WTC11 (cell line): Measurements from ENCODE around the gene CLHC1. TPM values are rescaled to one million over a fixed set of nuclear protein-coding genes. Genes with fewer than 3 reads are reported as not detected.

Experiments
- ARID4B ChIP-seq: sonication (generic); formaldehyde crosslinking; IDR thresholded peaks from 2 replicates; pipeline ENCODE4 v1.8.0; 2023; ENCODE audit warnings: missing genetic modification reagents, mild to moderate bottlenecking, borderline replicate concordance
- CREM ChIP-seq: sonication (generic); formaldehyde crosslinking; IDR thresholded peaks from 2 replicates; pipeline ENCODE4 v1.8.1; 2022; ENCODE audit warnings: mild to moderate bottlenecking, missing genetic modification reagents, moderate library complexity
- EMX1 ChIP-seq: fragments of 250-450 bp; sonication (Bioruptor Pico); IDR thresholded peaks from 2 replicates; pipeline ENCODE4 v1.8.0; 2021; ENCODE audit warnings: mild to moderate bottlenecking
- FOXJ3 ChIP-seq: sonication (generic); formaldehyde crosslinking; IDR thresholded peaks from 2 replicates; pipeline ENCODE4 v1.9.0; 2021; ENCODE audit warnings: missing genetic modification reagents, mild to moderate bottlenecking, borderline replicate concordance
- IRF2 ChIP-seq: sonication (generic); formaldehyde crosslinking; IDR thresholded peaks from 2 replicates; pipeline ENCODE4 v1.8.0; 2022; ENCODE audit warnings: low read depth, missing genetic modification reagents, borderline replicate concordance
- NFATC4 ChIP-seq: fragments of 250-450 bp; sonication (Bioruptor Pico); IDR thresholded peaks from 2 replicates; pipeline ENCODE4 v1.9.0; 2021; ENCODE audit warnings: mild to moderate bottlenecking
- NFE2L1 ChIP-seq: sonication (generic); formaldehyde crosslinking; IDR thresholded peaks from 2 replicates; pipeline ENCODE4 v1.8.1; 2023; ENCODE audit warnings: missing genetic modification reagents
- OVOL2 ChIP-seq: fragments of 250-450 bp; sonication (Bioruptor Pico); IDR thresholded peaks from 2 replicates; pipeline ENCODE4 v1.9.0; 2021; ENCODE audit warnings: mild to moderate bottlenecking, borderline replicate concordance
- PRRX2 ChIP-seq: fragments of 250-450 bp; sonication (Bioruptor Pico); IDR thresholded peaks from 2 replicates; pipeline ENCODE4 v1.8.0; 2021; ENCODE audit warnings: mild to moderate bottlenecking
- SMAD4 ChIP-seq: sonication (generic); formaldehyde crosslinking; IDR thresholded peaks from 2 replicates; pipeline ENCODE4 v1.8.0; 2022; ENCODE audit warnings: mild to moderate bottlenecking, missing genetic modification reagents
- STAT6 ChIP-seq: sonication (generic); formaldehyde crosslinking; conservative IDR thresholded peaks from 2 replicates; pipeline ENCODE4 v1.8.1; 2023; ENCODE audit warnings: mild to moderate bottlenecking, low read depth, missing genetic modification reagents, moderate library complexity
- TCF7 ChIP-seq: sonication (generic); formaldehyde crosslinking; IDR thresholded peaks from 2 replicates; pipeline ENCODE4 v1.8.0; 2022; ENCODE audit warnings: mild to moderate bottlenecking, low read depth, missing genetic modification reagents, moderate library complexity
- TEAD1 ChIP-seq: sonication (generic); formaldehyde crosslinking; IDR thresholded peaks from 2 replicates; pipeline ENCODE4 v1.8.0; 2022; ENCODE audit warnings: mild to moderate bottlenecking, missing genetic modification reagents
- ZNF219 ChIP-seq: sonication (generic); formaldehyde crosslinking; IDR thresholded peaks from 2 replicates; pipeline ENCODE4 v1.8.0; 2023; ENCODE audit warnings: missing genetic modification reagents, mild to moderate bottlenecking, borderline replicate concordance
- ZNF317 ChIP-seq: sonication (generic); formaldehyde crosslinking; IDR thresholded peaks from 2 replicates; pipeline ENCODE4 v1.8.1; 2023; ENCODE audit warnings: low read depth, mild to moderate bottlenecking, moderate library complexity, missing genetic modification reagents, borderline replicate concordance
- ZNF396 ChIP-seq: fragments of 250-450 bp; sonication (Bioruptor Pico); IDR thresholded peaks from 2 replicates; pipeline ENCODE4 v1.8.0; 2021; ENCODE audit warnings: mild to moderate bottlenecking, moderate library complexity, borderline replicate concordance
- total RNA-seq: library from RNA; stranded (reverse); gene quantifications from 3 replicates; pipeline ENCODE4 v1.2.3, GENCODE V29; 2021
- TF ChIP-seq, protein P1 (sequence below): sonication (generic); formaldehyde crosslinking; IDR thresholded peaks from 2 replicates; pipeline ENCODE4 v1.8.0; 2022; ENCODE audit warnings: mild to moderate bottlenecking, missing genetic modification reagents
- TF ChIP-seq, protein P2 (sequence below): fragments of 250-450 bp; sonication (Bioruptor Pico); conservative IDR thresholded peaks from 2 replicates; pipeline ENCODE4 v1.9.0; 2021; ENCODE audit warnings: mild to moderate bottlenecking
- TF ChIP-seq, protein P3 (sequence below): fragments of 250-450 bp; sonication (Bioruptor Pico); IDR thresholded peaks from 2 replicates; pipeline ENCODE4 v1.8.0; 2021; ENCODE audit warnings: mild to moderate bottlenecking
- TF ChIP-seq, protein P4 (sequence below): sonication (generic); formaldehyde crosslinking; IDR thresholded peaks from 2 replicates; pipeline ENCODE4 v1.8.1; 2022; ENCODE audit warnings: low read depth, mild to moderate bottlenecking, moderate library complexity, missing genetic modification reagents, borderline replicate concordance

Gene CLHC1
- total RNA-seq, 1 experiment from 2014 or later: 7.5 TPM

DNA sequence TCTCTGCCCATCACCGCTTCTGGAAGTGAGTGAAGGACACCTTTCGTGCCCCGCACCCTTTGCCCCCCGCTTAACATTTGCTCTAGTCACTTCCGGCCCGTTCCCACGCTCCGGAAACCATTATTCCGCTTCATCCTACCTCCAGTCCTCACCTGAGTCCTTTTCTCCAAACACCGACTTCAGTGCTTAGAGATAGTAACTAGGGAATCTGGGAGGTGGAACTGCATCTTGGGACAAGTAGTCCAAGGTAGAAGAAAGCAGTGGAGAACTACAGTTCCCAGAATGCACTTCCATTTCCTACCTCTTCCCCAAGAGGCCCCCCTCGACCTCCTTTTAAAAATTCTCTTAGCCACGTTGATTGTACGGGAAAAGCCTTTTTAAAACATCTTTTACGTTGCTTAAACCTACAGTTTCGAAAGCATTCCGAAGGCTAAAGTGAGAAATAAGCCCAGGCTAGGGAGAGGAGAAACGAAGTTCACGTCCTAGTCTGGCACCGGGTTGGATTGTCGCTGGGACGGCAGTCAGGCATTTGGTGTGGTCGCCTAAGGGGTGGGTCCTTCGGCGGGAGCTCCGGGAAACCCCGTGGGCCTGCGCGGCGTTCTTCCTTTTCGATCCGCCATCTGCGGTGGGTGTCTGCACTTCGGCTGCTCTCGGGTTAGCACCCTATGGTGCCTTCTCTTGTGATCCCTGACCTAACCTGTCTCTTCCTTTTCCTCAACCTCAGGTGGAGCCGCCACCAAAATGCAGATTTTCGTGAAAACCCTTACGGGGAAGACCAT lies at the start of gene CLHC1, which contains the start of gene RPS27A (continued):
- TF ChIP-seq, protein P1, sequence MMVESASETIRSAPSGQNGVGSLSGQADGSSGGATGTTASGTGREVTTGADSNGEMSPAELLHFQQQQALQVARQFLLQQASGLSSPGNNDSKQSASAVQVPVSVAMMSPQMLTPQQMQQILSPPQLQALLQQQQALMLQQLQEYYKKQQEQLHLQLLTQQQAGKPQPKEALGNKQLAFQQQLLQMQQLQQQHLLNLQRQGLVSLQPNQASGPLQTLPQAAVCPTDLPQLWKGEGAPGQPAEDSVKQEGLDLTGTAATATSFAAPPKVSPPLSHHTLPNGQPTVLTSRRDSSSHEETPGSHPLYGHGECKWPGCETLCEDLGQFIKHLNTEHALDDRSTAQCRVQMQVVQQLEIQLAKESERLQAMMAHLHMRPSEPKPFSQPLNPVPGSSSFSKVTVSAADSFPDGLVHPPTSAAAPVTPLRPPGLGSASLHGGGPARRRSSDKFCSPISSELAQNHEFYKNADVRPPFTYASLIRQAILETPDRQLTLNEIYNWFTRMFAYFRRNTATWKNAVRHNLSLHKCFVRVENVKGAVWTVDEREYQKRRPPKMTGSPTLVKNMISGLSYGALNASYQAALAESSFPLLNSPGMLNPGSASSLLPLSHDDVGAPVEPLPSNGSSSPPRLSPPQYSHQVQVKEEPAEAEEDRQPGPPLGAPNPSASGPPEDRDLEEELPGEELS (CRISPR knock-in tag): peak; percentile 27; the same call in 1 of the 2 replicates
- TF ChIP-seq PRRX2 (CRISPR knock-in tag): no peak
- no peak for TF ChIP-seq ZNF317
- no peak for TF ChIP-seq SMAD4 (CRISPR knock-in tag)
- TF ChIP-seq NFATC4 (CRISPR knock-in tag): no peak
- TF ChIP-seq, protein P2, sequence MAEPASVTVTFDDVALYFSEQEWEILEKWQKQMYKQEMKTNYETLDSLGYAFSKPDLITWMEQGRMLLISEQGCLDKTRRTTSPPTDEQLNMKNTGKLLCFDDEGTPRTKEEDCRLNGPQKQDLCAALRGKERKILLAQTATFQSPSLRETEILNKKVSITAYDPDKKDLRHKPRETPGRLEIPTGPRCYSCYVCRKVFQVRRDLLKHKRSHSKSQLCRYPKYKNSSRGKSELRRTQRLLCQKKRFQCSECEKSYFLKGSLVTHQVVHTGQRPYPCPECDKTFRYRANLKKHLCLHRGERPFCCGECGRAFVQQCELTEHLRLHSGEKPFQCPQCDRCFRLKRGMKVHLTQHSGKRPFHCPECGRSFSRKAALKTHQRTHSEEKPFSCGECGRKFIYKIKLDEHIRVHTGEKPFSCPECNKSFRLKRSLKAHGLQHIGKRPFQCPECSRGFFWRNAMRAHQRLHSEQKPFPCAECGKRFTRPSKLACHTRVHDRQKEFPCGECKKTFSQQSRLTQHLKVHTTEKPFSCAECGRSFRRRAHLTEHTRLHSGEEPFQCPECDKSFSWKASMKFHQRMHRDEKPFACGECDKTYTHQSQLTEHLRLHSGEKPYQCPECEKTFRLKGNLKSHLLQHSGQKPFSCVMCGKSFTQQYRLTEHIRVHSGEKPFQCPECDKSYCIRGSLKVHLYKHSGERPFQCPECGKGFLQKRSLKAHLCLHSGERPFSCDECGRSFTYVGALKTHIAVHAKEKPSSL (CRISPR knock-in tag): no peak
- TF ChIP-seq NFE2L1: peak; percentile 45; the same call in 1 of the 2 replicates
- TF ChIP-seq, protein P3, sequence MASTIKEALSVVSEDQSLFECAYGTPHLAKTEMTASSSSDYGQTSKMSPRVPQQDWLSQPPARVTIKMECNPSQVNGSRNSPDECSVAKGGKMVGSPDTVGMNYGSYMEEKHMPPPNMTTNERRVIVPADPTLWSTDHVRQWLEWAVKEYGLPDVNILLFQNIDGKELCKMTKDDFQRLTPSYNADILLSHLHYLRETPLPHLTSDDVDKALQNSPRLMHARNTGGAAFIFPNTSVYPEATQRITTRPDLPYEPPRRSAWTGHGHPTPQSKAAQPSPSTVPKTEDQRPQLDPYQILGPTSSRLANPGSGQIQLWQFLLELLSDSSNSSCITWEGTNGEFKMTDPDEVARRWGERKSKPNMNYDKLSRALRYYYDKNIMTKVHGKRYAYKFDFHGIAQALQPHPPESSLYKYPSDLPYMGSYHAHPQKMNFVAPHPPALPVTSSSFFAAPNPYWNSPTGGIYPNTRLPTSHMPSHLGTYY (CRISPR knock-in tag): no peak
- TF ChIP-seq ARID4B (CRISPR knock-in tag): peak; percentile 70; the same call in 1 of the 2 replicates
- no peak for TF ChIP-seq FOXJ3
- no peak for TF ChIP-seq OVOL2 (CRISPR knock-in tag)
- no peak; the same call in 1 of the 2 replicates for TF ChIP-seq ZNF219 (CRISPR knock-in tag)
- no peak for TF ChIP-seq ZNF396
- no peak for TF ChIP-seq EMX1 (CRISPR knock-in tag)
- TF ChIP-seq STAT6 (CRISPR knock-in tag): no peak
- no peak for TF ChIP-seq CREM
- TF ChIP-seq TCF7: no peak
- TF ChIP-seq, protein P4, sequence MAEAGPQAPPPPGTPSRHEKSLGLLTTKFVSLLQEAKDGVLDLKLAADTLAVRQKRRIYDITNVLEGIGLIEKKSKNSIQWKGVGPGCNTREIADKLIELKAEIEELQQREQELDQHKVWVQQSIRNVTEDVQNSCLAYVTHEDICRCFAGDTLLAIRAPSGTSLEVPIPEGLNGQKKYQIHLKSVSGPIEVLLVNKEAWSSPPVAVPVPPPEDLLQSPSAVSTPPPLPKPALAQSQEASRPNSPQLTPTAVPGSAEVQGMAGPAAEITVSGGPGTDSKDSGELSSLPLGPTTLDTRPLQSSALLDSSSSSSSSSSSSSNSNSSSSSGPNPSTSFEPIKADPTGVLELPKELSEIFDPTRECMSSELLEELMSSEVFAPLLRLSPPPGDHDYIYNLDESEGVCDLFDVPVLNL (CRISPR knock-in tag): peak; percentile 38; the same call in 1 of the 2 replicates
- peak; percentile 71 for TF ChIP-seq TEAD1 (CRISPR knock-in tag)
- no peak for TF ChIP-seq IRF2 (CRISPR knock-in tag)
